ENCODE results near the gene SPI1. TPM values are rescaled to one million over a fixed set of nuclear protein-coding genes. Genes with fewer than 3 reads are reported as not detected.

The SPI1 gene
- total RNA-seq, 1 experiment from 2014 or later, result not detected

- H3K27me3 Mint-ChIP-seq (ENCODE audit: low read depth), result no peaks in the 10 kb centered on the region
- Histone ChIP-seq H4K5ac (ENCODE audit: insufficient read length, low read depth, low read length) (no peak overlapping the region), H3K18ac (ENCODE audit: insufficient read length, low read depth, low read length) (peak overlapping the region; percentile 59), H2BK120ac (ENCODE audit: low read depth, low read length, poor library complexity, severe bottlenecking) (no peak overlapping the region), H3K4ac (ENCODE audit: low read depth, low read length) (no peak overlapping the region), H2AK5ac (ENCODE audit: insufficient read length, low read length) (no peak overlapping the region), H2BK15ac (ENCODE audit: low read depth, low read length) (no peak overlapping the region), H3K23me2 (ENCODE audit: insufficient read length, low read depth, low read length, poor library complexity, severe bottlenecking) (peaks cover 15% of the 10 kb centered on the region), H2AFZ (ENCODE audit: low read length) (no peak overlapping the region), H2BK12ac (ENCODE audit: insufficient read length, low read depth, low read length) (no peak overlapping the region), H3T11ph (ENCODE audit: low read length) (no peak overlapping the region), H3K56ac (ENCODE audit: insufficient read length, low read depth, low read length) (no peak overlapping the region), H3K4me2 (ENCODE audit: insufficient read depth, insufficient read length, low read length) (peak overlapping the region; percentile 85), H4K20me1 (ENCODE audit: control insufficient read depth, insufficient read depth, insufficient read length) (no peaks in the 10 kb centered on the region), H4K91ac (ENCODE audit: insufficient read length, low read depth, low read length) (no peak overlapping the region), H2BK5ac (ENCODE audit: insufficient read length, low read length) (no peak overlapping the region), H3K4me1 (ENCODE audit: insufficient read depth, low read length) (0 out of 2 replicates have a peak, but pooled peaks cover 2% of the 10 kb centered on the region), H4K8ac (replicated peaks; ENCODE audit: insufficient read length, low read depth, low read length) (no peak overlapping the region), H3K27ac (ENCODE audit: insufficient read length, low read depth, low read length) (no peak overlapping the region), H3K9ac (ENCODE audit: extremely low read depth, insufficient read length, low read length) (peak overlapping the region; percentile 71), H2BK20ac (ENCODE audit: low read depth, low read length, poor library complexity, severe bottlenecking) (no peak overlapping the region), H3K14ac (ENCODE audit: insufficient read depth, low read length) (no peak overlapping the region), H3K23ac (ENCODE audit: insufficient read length, low read depth, low read length) (no peak overlapping the region), H3K9me3 (ENCODE audit: control insufficient read depth, low read depth, low read length) (no peaks in the 10 kb centered on the region), H3K79me1 (ENCODE audit: insufficient read depth, low read depth, low read length, poor library complexity, severe bottlenecking) (no peaks in the 10 kb centered on the region), H3K79me2 (ENCODE audit: insufficient read depth, low read length) (no peaks in the 10 kb centered on the region), H3K27me3 (ENCODE audit: insufficient read depth, low read length) (no peaks in the 10 kb centered on the region)
- H3K4me3 Mint-ChIP-seq, result peak overlapping the region; percentile 88 to 92
- WGBS (ENCODE audit: extremely low coverage, insufficient read length, low lambda C conversion rate), result no CpG with 5 or more reads among the region's 50 CpGs
- H3K36me3 Mint-ChIP-seq (ENCODE audit: insufficient read depth in 1 of 3, low read depth in 3 of 3), result peaks cover 6 to 8% (median 8%) of the 10 kb centered on the region in 3 experiments; a peak in 6 of 7 replicates
- H3K9me3 Mint-ChIP-seq, result no peaks in the 10 kb centered on the region; a peak in 1 of 5 replicates
- peak overlapping the region; percentile 57 to 94 (median 78); a peak in 3 of 7 replicates for H3K27ac Mint-ChIP-seq
- DNase-seq, result peak; percentile 36
- TF ChIP-seq CTCF (conservative IDR thresholded peaks at IDR 0.05), result no peak
- H3K4me1 Mint-ChIP-seq, result peaks cover 15 to 29% of the 10 kb centered on the region in 2 experiments
These were observed 30.5 kb upstream of the SPI1 start for GRCh38 chr11:47408598-47409439.
